ENCODE results near the gene LRCH1. TPM values are rescaled to one million over a fixed set of nuclear protein-coding genes. Genes with fewer than 3 reads are reported as not detected.

The LRCH1 gene
- total RNA-seq, 1 experiment from 2014 or later = 11.8 TPM

DNA sequence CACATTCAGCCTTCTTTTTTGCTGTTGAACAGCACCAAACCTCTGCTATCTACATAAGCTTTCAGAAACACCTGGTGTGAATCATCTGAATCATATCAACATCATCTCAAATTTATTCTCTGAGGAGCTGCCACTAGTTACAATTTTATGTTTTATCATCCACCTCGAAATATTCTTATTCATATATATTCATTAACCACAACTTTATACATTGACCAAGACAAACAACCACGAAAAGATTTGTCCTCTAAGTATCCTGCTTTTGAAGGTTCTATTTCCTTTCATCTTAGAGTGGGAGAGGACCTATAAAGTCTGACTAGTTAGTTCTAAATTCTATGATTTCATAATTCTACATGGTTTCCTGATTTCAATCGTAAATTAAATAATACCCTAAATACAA, 225.1 kb downstream of the LRCH1 start:
- CTCF ChIA-PET = no interaction called here
- POLR2A ChIA-PET = no interaction called here
- ATAC-seq = no peak
- Mint-ChIP-seq H3K4me1 (no peaks in the 10 kb centered on the region), H3K9me3 (no peaks in the 10 kb centered on the region), H3K27ac (no peak overlapping the region), H3K27me3 (ENCODE audit: low read depth) (no peaks in the 10 kb centered on the region), H3K36me3 (peaks cover 40% of the 10 kb centered on the region), H3K4me3 (no peak overlapping the region)
- no peak for DNase-seq (ENCODE audit: low spot score)
- TF ChIP-seq SOX15 (CRISPR knock-in tag; IDR thresholded peaks at IDR 0.05) (no peak), ZNF423 (CRISPR knock-in tag; IDR thresholded peaks at IDR 0.05) (no peak), ZNF121 (CRISPR knock-in tag; IDR thresholded peaks at IDR 0.05) (no peak), SP1 (CRISPR knock-in tag; conservative IDR thresholded peaks at IDR 0.05) (no peak), ZNF232 (CRISPR knock-in tag; IDR thresholded peaks at IDR 0.05) (no peak), NR2C2 (CRISPR knock-in tag; IDR thresholded peaks at IDR 0.05) (no peak), MYBL2 (CRISPR knock-in tag; IDR thresholded peaks at IDR 0.05) (no peak), CREB1 (CRISPR knock-in tag; IDR thresholded peaks at IDR 0.05) (no peak), FOXP1 (CRISPR knock-in tag; IDR thresholded peaks at IDR 0.05; ENCODE audit: borderline replicate concordance) (no peak), SMAD3 (CRISPR knock-in tag; IDR thresholded peaks at IDR 0.05; ENCODE audit: borderline replicate concordance) (no peak), ZNF317 (CRISPR knock-in tag; IDR thresholded peaks at IDR 0.05; ENCODE audit: borderline replicate concordance, low read depth) (no peak), SMAD4 (CRISPR knock-in tag; IDR thresholded peaks at IDR 0.05) (no peak)
- TF ChIP-seq, protein P1, sequence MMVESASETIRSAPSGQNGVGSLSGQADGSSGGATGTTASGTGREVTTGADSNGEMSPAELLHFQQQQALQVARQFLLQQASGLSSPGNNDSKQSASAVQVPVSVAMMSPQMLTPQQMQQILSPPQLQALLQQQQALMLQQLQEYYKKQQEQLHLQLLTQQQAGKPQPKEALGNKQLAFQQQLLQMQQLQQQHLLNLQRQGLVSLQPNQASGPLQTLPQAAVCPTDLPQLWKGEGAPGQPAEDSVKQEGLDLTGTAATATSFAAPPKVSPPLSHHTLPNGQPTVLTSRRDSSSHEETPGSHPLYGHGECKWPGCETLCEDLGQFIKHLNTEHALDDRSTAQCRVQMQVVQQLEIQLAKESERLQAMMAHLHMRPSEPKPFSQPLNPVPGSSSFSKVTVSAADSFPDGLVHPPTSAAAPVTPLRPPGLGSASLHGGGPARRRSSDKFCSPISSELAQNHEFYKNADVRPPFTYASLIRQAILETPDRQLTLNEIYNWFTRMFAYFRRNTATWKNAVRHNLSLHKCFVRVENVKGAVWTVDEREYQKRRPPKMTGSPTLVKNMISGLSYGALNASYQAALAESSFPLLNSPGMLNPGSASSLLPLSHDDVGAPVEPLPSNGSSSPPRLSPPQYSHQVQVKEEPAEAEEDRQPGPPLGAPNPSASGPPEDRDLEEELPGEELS (CRISPR knock-in tag; IDR thresholded peaks at IDR 0.05) = no peak
- TF ChIP-seq, protein P2, sequence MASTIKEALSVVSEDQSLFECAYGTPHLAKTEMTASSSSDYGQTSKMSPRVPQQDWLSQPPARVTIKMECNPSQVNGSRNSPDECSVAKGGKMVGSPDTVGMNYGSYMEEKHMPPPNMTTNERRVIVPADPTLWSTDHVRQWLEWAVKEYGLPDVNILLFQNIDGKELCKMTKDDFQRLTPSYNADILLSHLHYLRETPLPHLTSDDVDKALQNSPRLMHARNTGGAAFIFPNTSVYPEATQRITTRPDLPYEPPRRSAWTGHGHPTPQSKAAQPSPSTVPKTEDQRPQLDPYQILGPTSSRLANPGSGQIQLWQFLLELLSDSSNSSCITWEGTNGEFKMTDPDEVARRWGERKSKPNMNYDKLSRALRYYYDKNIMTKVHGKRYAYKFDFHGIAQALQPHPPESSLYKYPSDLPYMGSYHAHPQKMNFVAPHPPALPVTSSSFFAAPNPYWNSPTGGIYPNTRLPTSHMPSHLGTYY (CRISPR knock-in tag; IDR thresholded peaks at IDR 0.05) = no peak
- TF ChIP-seq, protein P3, sequence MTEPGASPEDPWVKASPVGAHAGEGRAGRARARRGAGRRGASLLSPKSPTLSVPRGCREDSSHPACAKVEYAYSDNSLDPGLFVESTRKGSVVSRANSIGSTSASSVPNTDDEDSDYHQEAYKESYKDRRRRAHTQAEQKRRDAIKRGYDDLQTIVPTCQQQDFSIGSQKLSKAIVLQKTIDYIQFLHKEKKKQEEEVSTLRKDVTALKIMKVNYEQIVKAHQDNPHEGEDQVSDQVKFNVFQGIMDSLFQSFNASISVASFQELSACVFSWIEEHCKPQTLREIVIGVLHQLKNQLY (CRISPR knock-in tag; IDR thresholded peaks at IDR 0.05) = no peak
- TF ChIP-seq, protein P4, sequence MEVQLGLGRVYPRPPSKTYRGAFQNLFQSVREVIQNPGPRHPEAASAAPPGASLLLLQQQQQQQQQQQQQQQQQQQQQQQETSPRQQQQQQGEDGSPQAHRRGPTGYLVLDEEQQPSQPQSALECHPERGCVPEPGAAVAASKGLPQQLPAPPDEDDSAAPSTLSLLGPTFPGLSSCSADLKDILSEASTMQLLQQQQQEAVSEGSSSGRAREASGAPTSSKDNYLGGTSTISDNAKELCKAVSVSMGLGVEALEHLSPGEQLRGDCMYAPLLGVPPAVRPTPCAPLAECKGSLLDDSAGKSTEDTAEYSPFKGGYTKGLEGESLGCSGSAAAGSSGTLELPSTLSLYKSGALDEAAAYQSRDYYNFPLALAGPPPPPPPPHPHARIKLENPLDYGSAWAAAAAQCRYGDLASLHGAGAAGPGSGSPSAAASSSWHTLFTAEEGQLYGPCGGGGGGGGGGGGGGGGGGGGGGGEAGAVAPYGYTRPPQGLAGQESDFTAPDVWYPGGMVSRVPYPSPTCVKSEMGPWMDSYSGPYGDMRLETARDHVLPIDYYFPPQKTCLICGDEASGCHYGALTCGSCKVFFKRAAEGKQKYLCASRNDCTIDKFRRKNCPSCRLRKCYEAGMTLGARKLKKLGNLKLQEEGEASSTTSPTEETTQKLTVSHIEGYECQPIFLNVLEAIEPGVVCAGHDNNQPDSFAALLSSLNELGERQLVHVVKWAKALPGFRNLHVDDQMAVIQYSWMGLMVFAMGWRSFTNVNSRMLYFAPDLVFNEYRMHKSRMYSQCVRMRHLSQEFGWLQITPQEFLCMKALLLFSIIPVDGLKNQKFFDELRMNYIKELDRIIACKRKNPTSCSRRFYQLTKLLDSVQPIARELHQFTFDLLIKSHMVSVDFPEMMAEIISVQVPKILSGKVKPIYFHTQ (CRISPR knock-in tag; IDR thresholded peaks at IDR 0.05) = no peak
- TF ChIP-seq, protein P5, sequence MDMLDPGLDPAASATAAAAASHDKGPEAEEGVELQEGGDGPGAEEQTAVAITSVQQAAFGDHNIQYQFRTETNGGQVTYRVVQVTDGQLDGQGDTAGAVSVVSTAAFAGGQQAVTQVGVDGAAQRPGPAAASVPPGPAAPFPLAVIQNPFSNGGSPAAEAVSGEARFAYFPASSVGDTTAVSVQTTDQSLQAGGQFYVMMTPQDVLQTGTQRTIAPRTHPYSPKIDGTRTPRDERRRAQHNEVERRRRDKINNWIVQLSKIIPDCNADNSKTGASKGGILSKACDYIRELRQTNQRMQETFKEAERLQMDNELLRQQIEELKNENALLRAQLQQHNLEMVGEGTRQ (CRISPR knock-in tag; IDR thresholded peaks at IDR 0.05) = no peak
- TF ChIP-seq, protein P6, sequence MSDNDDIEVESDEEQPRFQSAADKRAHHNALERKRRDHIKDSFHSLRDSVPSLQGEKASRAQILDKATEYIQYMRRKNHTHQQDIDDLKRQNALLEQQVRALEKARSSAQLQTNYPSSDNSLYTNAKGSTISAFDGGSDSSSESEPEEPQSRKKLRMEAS (CRISPR knock-in tag; IDR thresholded peaks at IDR 0.05) = no peak
- TF ChIP-seq, protein P7, sequence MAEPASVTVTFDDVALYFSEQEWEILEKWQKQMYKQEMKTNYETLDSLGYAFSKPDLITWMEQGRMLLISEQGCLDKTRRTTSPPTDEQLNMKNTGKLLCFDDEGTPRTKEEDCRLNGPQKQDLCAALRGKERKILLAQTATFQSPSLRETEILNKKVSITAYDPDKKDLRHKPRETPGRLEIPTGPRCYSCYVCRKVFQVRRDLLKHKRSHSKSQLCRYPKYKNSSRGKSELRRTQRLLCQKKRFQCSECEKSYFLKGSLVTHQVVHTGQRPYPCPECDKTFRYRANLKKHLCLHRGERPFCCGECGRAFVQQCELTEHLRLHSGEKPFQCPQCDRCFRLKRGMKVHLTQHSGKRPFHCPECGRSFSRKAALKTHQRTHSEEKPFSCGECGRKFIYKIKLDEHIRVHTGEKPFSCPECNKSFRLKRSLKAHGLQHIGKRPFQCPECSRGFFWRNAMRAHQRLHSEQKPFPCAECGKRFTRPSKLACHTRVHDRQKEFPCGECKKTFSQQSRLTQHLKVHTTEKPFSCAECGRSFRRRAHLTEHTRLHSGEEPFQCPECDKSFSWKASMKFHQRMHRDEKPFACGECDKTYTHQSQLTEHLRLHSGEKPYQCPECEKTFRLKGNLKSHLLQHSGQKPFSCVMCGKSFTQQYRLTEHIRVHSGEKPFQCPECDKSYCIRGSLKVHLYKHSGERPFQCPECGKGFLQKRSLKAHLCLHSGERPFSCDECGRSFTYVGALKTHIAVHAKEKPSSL (CRISPR knock-in tag; conservative IDR thresholded peaks at IDR 0.05) = no peak
- TF ChIP-seq, protein P8, sequence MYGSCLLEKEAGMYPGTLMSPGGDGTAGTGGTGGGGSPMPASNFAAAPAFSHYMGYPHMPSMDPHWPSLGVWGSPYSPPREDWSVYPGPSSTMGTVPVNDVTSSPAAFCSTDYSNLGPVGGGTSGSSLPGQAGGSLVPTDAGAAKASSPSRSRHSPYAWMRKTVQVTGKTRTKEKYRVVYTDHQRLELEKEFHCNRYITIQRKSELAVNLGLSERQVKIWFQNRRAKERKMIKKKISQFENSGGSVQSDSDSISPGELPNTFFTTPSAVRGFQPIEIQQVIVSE (CRISPR knock-in tag; IDR thresholded peaks at IDR 0.05; ENCODE audit: borderline replicate concordance) = no peak
